Calu3 (cell line): Measurements from ENCODE around the gene SYT17. TPM values are rescaled to one million over a fixed set of nuclear protein-coding genes. Genes with fewer than 3 reads are reported as not detected.
A peak's percentile ranks its signal among the peaks of the same experiment; 100 is the strongest.

Experiments used
- BruUV-seq: library from RNA; stranded (reverse); fragments of 400-500 nt; replicated peaks from 2 replicates; lab custom pipeline; 2021; lab: Mats Ljungman, UMichigan
- CTCF ChIA-PET: fragments of 300-600 bp; sonication (Branson Sonifier 250); formaldehyde crosslinking; loops from one replicate; lab custom pipeline; 2022; ENCODE audit warnings: antibody characterized with exemption; lab: Charles Lee
- DNase-seq: peaks from one replicate; pipeline ENCODE4 v3.0.0; 2022
- H3K27ac Mint-ChIP-seq: one replicate; pipeline ENCODE4 v1.8.0; 2022; ENCODE audit warnings: mixed read lengths; ENCODE audit not compliant: unreplicated experiment
- H3K27me3 Mint-ChIP-seq: one replicate; pipeline ENCODE4 v1.8.0; 2022; ENCODE audit warnings: mixed read lengths; ENCODE audit not compliant: unreplicated experiment
- H3K36me3 Mint-ChIP-seq: one replicate; pipeline ENCODE4 v1.8.0; 2022; ENCODE audit warnings: mild to moderate bottlenecking, moderate library complexity, mixed read lengths; ENCODE audit not compliant: insufficient read depth, unreplicated experiment
- H3K4me1 Mint-ChIP-seq: one replicate; pipeline ENCODE4 v1.8.0; 2022; ENCODE audit warnings: mild to moderate bottlenecking, low read depth, mixed read lengths; ENCODE audit not compliant: unreplicated experiment
- H3K4me3 Mint-ChIP-seq: one replicate; pipeline ENCODE4 v1.8.0; 2022; ENCODE audit warnings: mild to moderate bottlenecking, low read depth, moderate library complexity, mixed read lengths; ENCODE audit not compliant: unreplicated experiment
- H3K9me3 Mint-ChIP-seq: one replicate; pipeline ENCODE4 v1.8.0; 2022; ENCODE audit warnings: low read depth, mixed read lengths; ENCODE audit not compliant: unreplicated experiment
- CTCF ChIP-seq: fragments of 200-600 bp; IDR thresholded peaks from one replicate; pipeline ENCODE4 v1.8.0; 2022; ENCODE audit warnings: antibody characterized with exemption; ENCODE audit not compliant: unreplicated experiment
- intact Hi-C: fragments of 100-400 bp; cut with micrococcal nuclease; formaldehyde crosslinking; loops from one replicate; pipeline ENCODE4 v1.10.0; 2022; ENCODE audit not compliant: unreplicated experiment
- total RNA-seq: library from RNA; stranded (reverse); gene quantifications from 2 replicates; pipeline ENCODE4 v1.2.3, GENCODE V29; 2022

The SYT17 gene
- total RNA-seq, 1 experiment from 2014 or later = 10.6 TPM

GRCh38 chr16:19164285-19164684 is 3.8 kb upstream of the SYT17 start:
- Mint-ChIP-seq H3K27me3 (peaks cover under 1% of the 10 kb centered on the region), H3K9me3 (peaks cover 5% of the 10 kb centered on the region), H3K27ac (no peak overlapping the region), H3K36me3 (peaks cover 5% of the 10 kb centered on the region), H3K4me3 (no peak overlapping the region), H3K4me1 (no peaks in the 10 kb centered on the region)
- intact Hi-C loops = no loop called here
- BruUV-seq = no TSS peak
- no peak for DNase-seq
- CTCF ChIA-PET = no interaction called here
- no peak for TF ChIP-seq CTCF

GRCh38 chr16:19165101-19165500 is 2.9 kb upstream of the SYT17 start:
- intact Hi-C loops = no loop called here
- BruUV-seq = no TSS peak
- DNase-seq = no peak
- Mint-ChIP-seq H3K27me3 (peaks cover 9% of the 10 kb centered on the region), H3K4me1 (peaks cover under 1% of the 10 kb centered on the region), H3K36me3 (peaks cover 9% of the 10 kb centered on the region), H3K27ac (no peak overlapping the region), H3K9me3 (peaks cover 5% of the 10 kb centered on the region), H3K4me3 (no peak overlapping the region)
- TF ChIP-seq CTCF = no peak
- CTCF ChIA-PET = no interaction called here

GRCh38 chr16:19166500-19166899 is 1.5 kb upstream of the SYT17 start:
- intact Hi-C loops = loop anchor here (1.0 kb wide), 1 partner anchor 80 kb away; no protein-coding TSS in a partner anchor
- CTCF ChIA-PET = no interaction called here
- DNase-seq = no peak
- peaks cover 18% of the 10 kb centered on the region for H3K27me3 Mint-ChIP-seq
- H3K4me1 Mint-ChIP-seq = peaks cover 8% of the 10 kb centered on the region
- no peak overlapping the region for H3K27ac Mint-ChIP-seq
- H3K9me3 Mint-ChIP-seq = peaks cover 5% of the 10 kb centered on the region
- H3K4me3 Mint-ChIP-seq = no peak overlapping the region
- BruUV-seq = no TSS peak
- no peak for TF ChIP-seq CTCF
- peaks cover 9% of the 10 kb centered on the region for H3K36me3 Mint-ChIP-seq

GRCh38 chr16:19168371-19169081 is 486 bp downstream of the SYT17 start:
- Mint-ChIP-seq H3K27me3 (peaks cover 18% of the 10 kb centered on the region), H3K9me3 (peaks cover under 1% of the 10 kb centered on the region), H3K27ac (no peak overlapping the region), H3K36me3 (peaks cover 9% of the 10 kb centered on the region), H3K4me1 (peaks cover 8% of the 10 kb centered on the region), H3K4me3 (peak overlapping the region; percentile 70)
- BruUV-seq = no TSS peak
- intact Hi-C loops = loop anchor here (1.0 kb wide), 1 partner anchor 334 kb away; no protein-coding TSS in a partner anchor
- no peak for TF ChIP-seq CTCF
- DNase-seq = peak; percentile 58
- CTCF ChIA-PET = interaction anchor here (0.7 to 1.0 kb wide), 2 partner anchors 61 to 83 kb away, joined by 3 read pairs; no protein-coding TSS in a partner anchor
